HL-60 (cell line): ENCODE data around the gene PARD3.
"Not testable (repeated sequence)": the region's sequence is repeated elsewhere in the genome, so short reads cannot be mapped to it uniquely, and the experiment has no call there.

Experiments used
- CTCF ChIP-seq: IDR thresholded peaks from one replicate; pipeline ENCODE4 v1.5.1; 2011; ENCODE audit warnings: low read length, control low read depth, inconsistent platforms; ENCODE audit not compliant: insufficient read depth
- POLR2AphosphoS5 ChIP-seq: IDR thresholded peaks from 2 replicates; pipeline ENCODE4 v1.6.1; 2012; ENCODE audit warnings: low read depth
- SPI1 ChIP-seq: IDR thresholded peaks from 2 replicates; pipeline ENCODE4 v1.6.1; 2012; ENCODE audit warnings: low read depth, mild to moderate bottlenecking, borderline replicate concordance
- TF ChIP-seq, protein P1 (sequence below): IDR thresholded peaks from 2 replicates; pipeline ENCODE4 v1.6.1; 2012; ENCODE audit warnings: low read depth; ENCODE audit not compliant: insufficient replicate concordance

- TF ChIP-seq CTCF, POLR2AphosphoS5, SPI1: not testable (repeated sequence)
- TF ChIP-seq, protein P1, sequence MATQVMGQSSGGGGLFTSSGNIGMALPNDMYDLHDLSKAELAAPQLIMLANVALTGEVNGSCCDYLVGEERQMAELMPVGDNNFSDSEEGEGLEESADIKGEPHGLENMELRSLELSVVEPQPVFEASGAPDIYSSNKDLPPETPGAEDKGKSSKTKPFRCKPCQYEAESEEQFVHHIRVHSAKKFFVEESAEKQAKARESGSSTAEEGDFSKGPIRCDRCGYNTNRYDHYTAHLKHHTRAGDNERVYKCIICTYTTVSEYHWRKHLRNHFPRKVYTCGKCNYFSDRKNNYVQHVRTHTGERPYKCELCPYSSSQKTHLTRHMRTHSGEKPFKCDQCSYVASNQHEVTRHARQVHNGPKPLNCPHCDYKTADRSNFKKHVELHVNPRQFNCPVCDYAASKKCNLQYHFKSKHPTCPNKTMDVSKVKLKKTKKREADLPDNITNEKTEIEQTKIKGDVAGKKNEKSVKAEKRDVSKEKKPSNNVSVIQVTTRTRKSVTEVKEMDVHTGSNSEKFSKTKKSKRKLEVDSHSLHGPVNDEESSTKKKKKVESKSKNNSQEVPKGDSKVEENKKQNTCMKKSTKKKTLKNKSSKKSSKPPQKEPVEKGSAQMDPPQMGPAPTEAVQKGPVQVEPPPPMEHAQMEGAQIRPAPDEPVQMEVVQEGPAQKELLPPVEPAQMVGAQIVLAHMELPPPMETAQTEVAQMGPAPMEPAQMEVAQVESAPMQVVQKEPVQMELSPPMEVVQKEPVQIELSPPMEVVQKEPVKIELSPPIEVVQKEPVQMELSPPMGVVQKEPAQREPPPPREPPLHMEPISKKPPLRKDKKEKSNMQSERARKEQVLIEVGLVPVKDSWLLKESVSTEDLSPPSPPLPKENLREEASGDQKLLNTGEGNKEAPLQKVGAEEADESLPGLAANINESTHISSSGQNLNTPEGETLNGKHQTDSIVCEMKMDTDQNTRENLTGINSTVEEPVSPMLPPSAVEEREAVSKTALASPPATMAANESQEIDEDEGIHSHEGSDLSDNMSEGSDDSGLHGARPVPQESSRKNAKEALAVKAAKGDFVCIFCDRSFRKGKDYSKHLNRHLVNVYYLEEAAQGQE = not testable (repeated sequence)
Measured at GRCh38 chr10:34439386-34439785, 375.7 kb downstream of the PARD3 start.
